Heart left ventricle (tissue), 16 donors: Measurements from ENCODE around the gene RBP7. TPM values are rescaled to one million over a fixed set of nuclear protein-coding genes. Genes with fewer than 3 reads are reported as not detected.
"Not testable (repeated sequence)": the region's sequence is repeated elsewhere in the genome, so short reads cannot be mapped to it uniquely, and the experiment has no call there.

Source experiments
- ATAC-seq, 4 donors: fragments of 200-7000 bp; cut with Tn5 transposase; one replicate each; pipeline ENCODE4 v1.9.1; 2020 to 2022; ENCODE audit warnings: moderate library complexity in 4 of 4, mild to moderate bottlenecking in 3 of 4, moderate number of reproducible peaks in 1 of 4
- DNase-seq, 5 donors: peaks; one replicate each; pipeline ENCODE4 v3.0.0-alpha.2; 2020
- H3K27ac ChIP-seq, 12 donors: fragments of 200-600 bp; sonication (generic) in 4 of 12; one replicate each; pipeline versions ENCODE4 v1.5.0 to v1.8.0; 2016 to 2022; ENCODE audit warnings: mild to moderate bottlenecking in 2 of 12
- H3K27me3 ChIP-seq, 9 donors: fragments of 200-600 bp; sonication (generic) in 2 of 9; one replicate each; pipeline versions ENCODE4 v1.5.1 to v1.8.0; 2016 to 2022; ENCODE audit warnings: mild to moderate bottlenecking in 3 of 9
- H3K36me3 ChIP-seq, 9 donors: fragments of 200-600 bp; sonication (generic) in 2 of 9; one replicate each; pipeline versions ENCODE4 v1.5.0 to v1.8.0; 2018 to 2022; ENCODE audit warnings: mild to moderate bottlenecking in 2 of 9
- H3K4me1 ChIP-seq, 12 donors: fragments of 200-600 bp; sonication (generic) in 4 of 12; one replicate each; pipeline versions ENCODE4 v1.5.0 to v1.8.0; 2016 to 2022; ENCODE audit warnings: mild to moderate bottlenecking in 3 of 12
- H3K4me3 ChIP-seq, 12 donors: fragments of 200-600 bp; sonication (generic) in 4 of 12; one replicate each; pipeline versions ENCODE4 v1.5.0 to v1.8.0; 2017 to 2022; ENCODE audit warnings: mild to moderate bottlenecking in 9 of 12, moderate library complexity in 4 of 12
- H3K9me3 ChIP-seq, 12 donors: fragments of 200-600 bp; sonication (generic) in 4 of 12; one replicate each; pipeline versions ENCODE4 v1.5.0 to v1.8.0; 2016 to 2022; ENCODE audit warnings: mild to moderate bottlenecking in 1 of 12
- POLR2A ChIP-seq, 2 donors: fragments of 450-650 bp; IDR thresholded peaks; one replicate each; pipeline ENCODE4 v1.6.1; 2017; ENCODE audit warnings: antibody characterized with exemption in 2 of 2, mild to moderate bottlenecking in 2 of 2, moderate library complexity in 2 of 2
- WGBS, 4 donors: extraction: QIAGEN DNeasy Blood & Tissue Kit in 2 of 4; methylation state at CpG; one replicate each; pipeline versions ENCODE4 v1.1.5 to v1.1.7; 2013 to 2018; 5-methylcytosine and 5-hydroxymethylcytosine counted together
- intact Hi-C, 10 donors: fragments of 100-400 bp; cut with DNase I; formaldehyde crosslinking; loops; one replicate each; pipeline versions ENCODE4 v1.11.1 to v1.14.2; 2022
- polyA plus RNA-seq, 2 donors: library from polyadenylated mRNA; stranded (reverse); fragments of 200-250 nt; gene quantifications; one replicate each; pipeline ENCODE4 v1.2.3, GENCODE V29; 2013
- total RNA-seq, 9 donors: library from RNA; depleted of rRNA in 2 of 9; stranded (reverse); fragments of >200 nt in 2 of 9; fragmentation: NEBNext Ultra II Directional in 3 of 9; extraction: Animal tissue kit (Norgen Biotek cat#: 25700) in 3 of 9; gene quantifications; one replicate each; pipeline versions ENCODE4 v1.1.0 to v1.2.4, GENCODE V29; 2016 to 2023
- TF ChIP-seq, protein P1 (sequence below), 12 donors: fragments of 200-600 bp; sonication (generic) in 4 of 12; IDR thresholded peaks; one replicate each; pipeline versions ENCODE4 v1.5.0 to v1.8.0; 2018 to 2022; ENCODE audit warnings: antibody characterized with exemption in 12 of 12, mild to moderate bottlenecking in 5 of 12
- donor health status: ischemic (EF 13 %, LVEDD 7.1; RV severe dilation, severe dysfunction).
- donor health status: healthy with polysubstance abuse.
- donor health status: DM: no; HTN: yes; CAD: no.
- donor health status: DM: no; HTN: no; CAD: no.
- donor health status: ischemic (EF 25% LVEDD 6.9; RV normal size, moderate dysfunction).
- donor health status: ischemic (EF 25% LVEDD 5.7; RV mildly dilated, moderate dysfunction).
- donor health status: healthy.
- donor health status: DM: yes; HTN: yes; CAD: no.
- donor health status: ischemic (EF 35%, LVEDD 5.7; RV mildly dilated, moderate dysfunction).
- donor health status: nonischemic (EF 11% LVEDD 7.7; RV severe dilation, severe dysfunction).
- donor health status: DM: yes; HTN: yes; CAD: no.
- donor health status: PGD.
- donor health status: ischemic (EF 29% LVEDD 5.4; RV normal size, mild dysfunction).
- donor health status: nonischemic (EF 23%, LVEDD 6.1; RV moderate dilation, normal function).

The RBP7 gene
- total and polyA plus RNA-seq, 11 donors: 21.4 to 97.5 (median 34.0) TPM

DNA sequence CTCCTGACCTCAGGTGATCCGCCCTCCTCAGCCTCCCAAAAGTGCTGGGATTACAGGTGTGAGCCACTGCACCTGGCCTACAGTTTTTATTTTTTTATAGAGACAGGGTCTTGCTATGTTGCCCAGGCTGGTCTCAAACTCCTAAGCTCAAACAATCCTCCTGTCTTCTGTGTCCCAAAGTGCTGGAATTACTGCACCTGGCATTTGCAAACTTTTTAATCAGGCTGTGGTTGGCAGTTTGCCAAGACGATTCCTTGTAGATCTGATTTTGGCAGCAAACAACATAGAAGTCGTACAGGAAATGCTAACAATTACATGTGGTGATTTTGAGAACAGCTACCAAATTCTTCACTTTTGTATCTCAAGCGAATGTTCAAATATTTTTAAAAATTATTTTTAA lies 10.1 kb downstream of the RBP7 start:
- WGBS, 4 donors: 46 to 58% (median 49%) methylated on average over 4 of the region's 4 CpGs

DNA sequence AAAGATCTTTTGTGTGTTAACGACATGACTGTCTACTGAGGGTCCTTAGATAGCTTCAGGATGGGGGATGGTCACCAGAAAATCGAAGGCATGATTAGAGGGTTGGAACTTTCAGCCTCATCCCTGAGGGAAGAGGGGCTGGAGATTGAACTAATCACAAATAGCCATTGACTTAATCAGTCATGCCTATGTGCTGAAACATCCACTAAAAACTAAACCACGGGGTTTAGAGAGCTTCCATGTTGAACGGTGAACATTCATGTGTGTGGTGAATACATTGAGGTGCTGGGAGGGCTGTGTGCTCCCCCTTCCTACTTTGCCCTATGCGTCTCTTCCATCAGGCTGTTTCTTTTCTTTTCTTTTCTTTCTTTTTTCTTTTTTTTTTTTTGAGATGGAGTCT lies 17.0 kb downstream of the RBP7 start:
- no peak for DNase-seq
- no peak for ATAC-seq
- WGBS, 4 donors: 82 to 88% (median 85%) methylated on average over 5 of the region's 5 CpGs
- no peak overlapping the region for H3K27ac ChIP-seq
- no peaks in the 10 kb centered on the region for H3K9me3 ChIP-seq
- intact Hi-C loops: loop anchor here in 1 of 10 donors (10.0 kb wide), 1 partner anchor 59 kb away; no protein-coding TSS in a partner anchor
- no peak overlapping the region for H3K4me3 ChIP-seq
- TF ChIP-seq, protein P1, sequence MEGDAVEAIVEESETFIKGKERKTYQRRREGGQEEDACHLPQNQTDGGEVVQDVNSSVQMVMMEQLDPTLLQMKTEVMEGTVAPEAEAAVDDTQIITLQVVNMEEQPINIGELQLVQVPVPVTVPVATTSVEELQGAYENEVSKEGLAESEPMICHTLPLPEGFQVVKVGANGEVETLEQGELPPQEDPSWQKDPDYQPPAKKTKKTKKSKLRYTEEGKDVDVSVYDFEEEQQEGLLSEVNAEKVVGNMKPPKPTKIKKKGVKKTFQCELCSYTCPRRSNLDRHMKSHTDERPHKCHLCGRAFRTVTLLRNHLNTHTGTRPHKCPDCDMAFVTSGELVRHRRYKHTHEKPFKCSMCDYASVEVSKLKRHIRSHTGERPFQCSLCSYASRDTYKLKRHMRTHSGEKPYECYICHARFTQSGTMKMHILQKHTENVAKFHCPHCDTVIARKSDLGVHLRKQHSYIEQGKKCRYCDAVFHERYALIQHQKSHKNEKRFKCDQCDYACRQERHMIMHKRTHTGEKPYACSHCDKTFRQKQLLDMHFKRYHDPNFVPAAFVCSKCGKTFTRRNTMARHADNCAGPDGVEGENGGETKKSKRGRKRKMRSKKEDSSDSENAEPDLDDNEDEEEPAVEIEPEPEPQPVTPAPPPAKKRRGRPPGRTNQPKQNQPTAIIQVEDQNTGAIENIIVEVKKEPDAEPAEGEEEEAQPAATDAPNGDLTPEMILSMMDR (IDR thresholded peaks at IDR 0.05): no peak
- peaks cover 0 to 31% (median 0%) of the 10 kb centered on the region in 9 donors for H3K36me3 ChIP-seq
- H3K4me1 ChIP-seq: peaks cover 0 to 9% (median 5%) of the 10 kb centered on the region in 12 donors
- no peaks in the 10 kb centered on the region for H3K27me3 ChIP-seq

More for the DNA sequence above, 10.1 kb downstream of the RBP7 start:
- DNase-seq (peak in 2 of 5 donors; percentile 24 to 25), ATAC-seq (no peak)
- Histone ChIP-seq H3K4me3 (no peak overlapping the region), H3K9me3 (no peaks in the 10 kb centered on the region), H3K27ac (peak overlapping the region in 2 of 12 donors; percentile 10 to 27), H3K4me1 (peaks cover 0 to 10% (median 2%) of the 10 kb centered on the region in 12 donors), H3K27me3 (no peaks in the 10 kb centered on the region), H3K36me3 (peaks cover 0 to 38% (median 3%) of the 10 kb centered on the region in 9 donors)
- TF ChIP-seq, protein P1 (IDR thresholded peaks at IDR 0.05): no peak
- no peak for TF ChIP-seq POLR2A (IDR thresholded peaks at IDR 0.05)
- intact Hi-C loops: loop anchor here in 3 of 10 donors (10.0 kb wide), 2 partner anchors 52 to 62 kb away; partner anchors contain the start of genes LZIC (in 1 of the 3) and NMNAT1 (in 1 of the 3)

DNA sequence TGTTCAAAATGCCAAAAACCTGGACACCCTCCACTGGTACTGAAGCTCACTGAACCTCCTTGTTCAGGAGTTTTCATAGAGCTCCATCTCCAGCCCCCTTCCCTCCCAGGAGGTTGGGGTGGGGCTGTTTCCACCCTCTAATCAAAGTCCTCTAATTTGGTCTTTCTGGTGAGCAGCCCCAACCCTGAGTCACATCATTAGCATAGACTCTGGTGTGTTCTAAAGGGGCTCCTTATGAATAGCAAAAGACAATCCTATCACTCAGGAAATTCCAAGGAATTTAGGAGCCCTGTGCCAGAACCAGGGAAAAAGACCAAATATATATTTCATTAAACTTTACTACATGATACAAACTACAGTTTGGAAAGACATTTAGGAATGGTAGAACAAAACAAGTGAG lies 22.5 kb downstream of the RBP7 start:
- DNase-seq (no peak), ATAC-seq (no peak)
- H3K4me3 ChIP-seq: no peak overlapping the region
- no peaks in the 10 kb centered on the region for H3K27me3 ChIP-seq
- peaks cover 0 to 5% (median 0%) of the 10 kb centered on the region in 9 donors for H3K36me3 ChIP-seq
- no peaks in the 10 kb centered on the region for H3K9me3 ChIP-seq
- TF ChIP-seq, protein P1 (IDR thresholded peaks at IDR 0.05): no peak
- no peak for TF ChIP-seq POLR2A (IDR thresholded peaks at IDR 0.05)
- peaks cover 0 to 9% (median 5%) of the 10 kb centered on the region in 12 donors for H3K4me1 ChIP-seq
- no peak overlapping the region for H3K27ac ChIP-seq
- intact Hi-C loops: loop anchor here in 1 of 10 donors (10.0 kb wide), 1 partner anchor 65 kb away; no protein-coding TSS in a partner anchor

DNA sequence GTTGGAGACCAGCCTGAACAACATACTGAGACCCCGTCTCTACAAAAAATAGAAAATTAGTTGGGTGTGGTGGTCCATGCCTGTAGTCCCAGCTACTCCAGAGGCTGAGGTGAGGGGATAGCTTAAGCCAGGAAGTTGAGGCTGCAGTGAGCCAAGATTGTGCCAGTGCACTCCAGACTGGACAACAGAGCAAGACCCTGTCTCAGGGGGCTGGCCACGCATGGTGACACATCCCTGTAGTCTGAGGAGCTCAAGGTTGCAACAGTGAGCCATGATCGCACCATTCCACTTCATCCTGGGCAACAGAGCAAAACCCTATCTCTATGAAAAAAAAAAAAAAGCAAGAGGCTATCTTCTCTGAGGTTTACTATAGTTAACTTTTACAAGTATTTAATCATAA lies 23.1 kb downstream of the RBP7 start:
- TF ChIP-seq, protein P1 (IDR thresholded peaks at IDR 0.05): no peak
- no peak for TF ChIP-seq POLR2A (IDR thresholded peaks at IDR 0.05)
- intact Hi-C loops: loop anchor here in 2 of 10 donors (5.0 to 10.0 kb wide), 3 partner anchors 58 to 145 kb away; no protein-coding TSS in a partner anchor
- WGBS, 4 donors: 79 to 89% (median 89%) methylated on average over 3 of the region's 3 CpGs

DNA sequence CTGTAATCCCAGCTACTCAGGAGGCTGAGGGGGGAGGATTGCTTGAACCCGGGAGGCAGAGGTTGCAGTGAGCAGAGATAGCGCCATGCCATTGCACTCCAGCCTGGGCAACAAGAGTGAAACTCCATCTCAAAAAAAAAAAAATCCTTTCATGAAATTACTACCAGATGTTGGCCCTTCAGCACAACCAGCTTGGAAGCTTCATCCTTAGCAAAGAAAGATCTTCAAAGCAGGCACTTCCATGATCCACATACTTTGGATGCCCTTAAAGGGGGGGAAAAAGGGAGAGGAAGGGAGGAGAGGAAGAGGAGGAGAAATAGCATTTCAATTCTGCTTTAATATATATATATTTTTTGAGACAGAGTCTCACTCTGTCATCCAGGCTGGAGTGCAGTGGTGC lies 23.6 kb downstream of the RBP7 start:
- H3K36me3 ChIP-seq, H3K27me3 ChIP-seq, H3K4me1 ChIP-seq, H3K4me3 ChIP-seq, H3K9me3 ChIP-seq, DNase-seq, H3K27ac ChIP-seq, ATAC-seq: not testable (repeated sequence)
- intact Hi-C loops: loop anchor here in 2 of 10 donors (5.0 to 10.0 kb wide), 3 partner anchors 58 to 146 kb away; no protein-coding TSS in a partner anchor
- 69 to 94% (median 85%) methylated on average over 2 of the region's 2 CpGs for WGBS, 4 donors

More for the DNA sequence above, 23.1 kb downstream of the RBP7 start:
- no peak for DNase-seq
- Histone ChIP-seq H3K27me3 (no peaks in the 10 kb centered on the region), H3K4me1 (peaks cover 0 to 9% (median 5%) of the 10 kb centered on the region in 12 donors), H3K27ac (no peak overlapping the region), H3K4me3 (no peak overlapping the region), H3K36me3 (peaks cover 0 to 5% (median 0%) of the 10 kb centered on the region in 9 donors), H3K9me3 (no peaks in the 10 kb centered on the region)
- no peak for ATAC-seq

DNA sequence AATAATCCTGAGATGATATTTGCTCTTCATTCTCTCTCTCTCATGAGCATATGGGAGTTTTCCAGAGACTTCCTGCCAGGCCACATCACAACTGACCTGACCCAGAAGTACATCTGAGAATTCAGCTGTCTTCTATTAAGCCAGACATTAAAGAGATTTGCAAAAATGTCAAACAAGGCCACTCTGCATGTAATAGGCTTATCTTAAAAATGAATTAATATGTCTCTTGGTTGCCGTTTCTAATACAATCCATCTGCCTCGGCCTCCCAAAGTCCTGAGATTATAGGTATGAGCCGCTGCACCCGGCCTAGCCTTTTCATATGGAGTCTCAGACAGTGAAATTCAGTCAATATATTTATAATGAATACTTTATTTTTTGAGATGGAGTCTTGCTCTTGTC lies 25.0 kb downstream of the RBP7 start:
- H3K4me3 ChIP-seq, ATAC-seq, H3K27ac ChIP-seq, H3K36me3 ChIP-seq, H3K4me1 ChIP-seq, H3K9me3 ChIP-seq, DNase-seq, H3K27me3 ChIP-seq: not testable (repeated sequence)
- intact Hi-C loops: loop anchor here in 2 of 10 donors (5.0 to 10.0 kb wide), 3 partner anchors 60 to 147 kb away; no protein-coding TSS in a partner anchor
- 87 to 95% (median 89%) methylated on average over 4 of the region's 4 CpGs for WGBS, 4 donors
